Caco-2 (cell line): ENCODE data around the gene COL4A4. TPM values are rescaled to one million over a fixed set of nuclear protein-coding genes. Genes with fewer than 3 reads are reported as not detected.

Experiments used
- BruUV-seq: library from RNA; stranded (reverse); fragments of 400-500 nt; replicated peaks from 2 replicates; lab custom pipeline; 2021; lab: Mats Ljungman, UMichigan
- CTCF ChIA-PET: fragments of 300-600 bp; sonication (Branson Sonifier 250); formaldehyde crosslinking; loops from one replicate; lab custom pipeline; 2022; ENCODE audit warnings: antibody characterized with exemption; lab: Charles Lee
- POLR2A ChIA-PET: fragments of 300-600 bp; sonication (Branson Sonifier 250); formaldehyde crosslinking; loops from one replicate; lab custom pipeline; 2022; ENCODE audit warnings: antibody characterized with exemption; lab: Charles Lee
- DNase-seq, 2 experiments: peaks; one replicate each; pipeline versions ENCODE4 v3.0.0 to v3.0.0-alpha.2; 2020 to 2022
- H3K27me3 ChIP-seq: replicated peaks from 2 replicates; pipeline ENCODE4 v1.6.0; 2011; ENCODE audit warnings: low read length; ENCODE audit not compliant: control insufficient read depth, insufficient read depth
- H3K36me3 ChIP-seq: 2 replicates; pipeline ENCODE4 v1.5.1; 2011; ENCODE audit warnings: low read length; ENCODE audit not compliant: control insufficient read depth, insufficient read depth
- H3K4me1 ChIP-seq: fragments of 250-450 bp; sonication (Bioruptor Pico); 2 replicates; pipeline ENCODE4 v1.5.1; 2020; ENCODE audit warnings: mild to moderate bottlenecking
- H3K4me3 ChIP-seq: 2 replicates; pipeline ENCODE4 v1.5.1; 2011; ENCODE audit warnings: low read depth, mild to moderate bottlenecking, control low read depth, low read length
- H3K9me3 ChIP-seq: fragments of 250-450 bp; sonication (Bioruptor Pico); 2 replicates; pipeline ENCODE4 v1.5.1; 2020; ENCODE audit warnings: mild to moderate bottlenecking, moderate library complexity
- H3K27ac Mint-ChIP-seq: one replicate; pipeline ENCODE4 v1.8.0; 2022; ENCODE audit warnings: mixed read lengths; ENCODE audit not compliant: unreplicated experiment
- H3K27me3 Mint-ChIP-seq: one replicate; pipeline ENCODE4 v1.8.0; 2022; ENCODE audit warnings: mixed read lengths; ENCODE audit not compliant: insufficient read depth, unreplicated experiment
- H3K36me3 Mint-ChIP-seq: one replicate; pipeline ENCODE4 v1.8.0; 2022; ENCODE audit warnings: mild to moderate bottlenecking, mixed read lengths; ENCODE audit not compliant: insufficient read depth, unreplicated experiment
- H3K4me1 Mint-ChIP-seq: one replicate; pipeline ENCODE4 v1.8.0; 2022; ENCODE audit warnings: low read depth, mixed read lengths; ENCODE audit not compliant: unreplicated experiment
- H3K4me3 Mint-ChIP-seq: one replicate; pipeline ENCODE4 v1.8.0; 2022; ENCODE audit warnings: mild to moderate bottlenecking, moderate library complexity, mixed read lengths; ENCODE audit not compliant: unreplicated experiment
- H3K9me3 Mint-ChIP-seq: one replicate; pipeline ENCODE4 v1.8.0; 2022; ENCODE audit warnings: mixed read lengths; ENCODE audit not compliant: unreplicated experiment
- CTCF ChIP-seq, 2 experiments: fragments of 200-600 bp in 1 of 2; IDR thresholded peaks; 1 replicate in 1 of 2; 2 replicates in 1 of 2; pipeline versions ENCODE4 v1.5.1 to v1.8.0; 2011 to 2022; ENCODE audit warnings: antibody characterized with exemption in 1 of 2, control low read depth in 1 of 2, inconsistent platforms in 1 of 2, low read depth in 1 of 2, low read length in 1 of 2, mild to moderate bottlenecking in 1 of 2, moderate library complexity in 1 of 2; ENCODE audit not compliant: insufficient read depth in 1 of 2, severe bottlenecking in 1 of 2, unreplicated experiment in 1 of 2
- intact Hi-C: fragments of 100-400 bp; cut with micrococcal nuclease; formaldehyde crosslinking; loops from one replicate; pipeline ENCODE4 v1.10.0; 2022; ENCODE audit not compliant: unreplicated experiment
- total RNA-seq: library from RNA; stranded (reverse); gene quantifications from 2 replicates; pipeline ENCODE4 v1.2.3, GENCODE V29; 2022

COL4A4 gene
- total RNA-seq, 1 experiment from 2014 or later: 8.7 TPM

- no peaks in the 10 kb centered on the region for H3K9me3 ChIP-seq
- BruUV-seq: no TSS peak
- no peak for DNase-seq
- intact Hi-C loops: no loop called here
- Mint-ChIP-seq H3K4me3 (no peak overlapping the region), H3K4me1 (no peaks in the 10 kb centered on the region), H3K27me3 (no peaks in the 10 kb centered on the region), H3K27ac (no peak overlapping the region), H3K9me3 (no peaks in the 10 kb centered on the region), H3K36me3 (no peaks in the 10 kb centered on the region)
- CTCF ChIA-PET: no interaction called here
- no peaks in the 10 kb centered on the region for H3K36me3 ChIP-seq
- no peaks in the 10 kb centered on the region for H3K27me3 ChIP-seq
- no peak for TF ChIP-seq CTCF (IDR thresholded peaks at IDR 0.05; ENCODE audit: insufficient read depth in 1 of 2, low read depth in 1 of 2, low read length in 1 of 2, severe bottlenecking in 1 of 2, unreplicated experiment in 1 of 2)
- POLR2A ChIA-PET: no interaction called here
- H3K4me3 ChIP-seq: no peak overlapping the region
- no peaks in the 10 kb centered on the region for H3K4me1 ChIP-seq
Measured at GRCh38 chr2:227205701-227206100, 41.7 kb upstream of the COL4A4 start.

- Mint-ChIP-seq H3K36me3 (no peaks in the 10 kb centered on the region), H3K27ac (no peak overlapping the region), H3K4me3 (no peak overlapping the region), H3K27me3 (no peaks in the 10 kb centered on the region), H3K4me1 (no peaks in the 10 kb centered on the region), H3K9me3 (no peaks in the 10 kb centered on the region)
- DNase-seq: no peak
- intact Hi-C loops: no loop called here
- ChIA-PET POLR2A (interaction anchor here (0.5 kb wide), 1 partner anchor 727 kb away, joined by 3 read pairs; no protein-coding TSS in a partner anchor), CTCF (no interaction called here)
- no TSS peak for BruUV-seq
- Histone ChIP-seq H3K4me3 (no peak overlapping the region), H3K4me1 (no peaks in the 10 kb centered on the region), H3K27me3 (no peaks in the 10 kb centered on the region), H3K9me3 (no peaks in the 10 kb centered on the region), H3K36me3 (no peaks in the 10 kb centered on the region)
- no peak for TF ChIP-seq CTCF (IDR thresholded peaks at IDR 0.05; ENCODE audit: insufficient read depth in 1 of 2, low read depth in 1 of 2, low read length in 1 of 2, severe bottlenecking in 1 of 2, unreplicated experiment in 1 of 2)
Measured at GRCh38 chr2:227204452-227204851, 40.4 kb upstream of the COL4A4 start.

GRCh38 chr2:227201771-227202170 is 37.8 kb upstream of the COL4A4 start:
- TF ChIP-seq CTCF (IDR thresholded peaks at IDR 0.05; ENCODE audit: insufficient read depth in 1 of 2, low read depth in 1 of 2, low read length in 1 of 2, severe bottlenecking in 1 of 2, unreplicated experiment in 1 of 2): no peak
- POLR2A ChIA-PET: no interaction called here
- Mint-ChIP-seq H3K9me3 (no peaks in the 10 kb centered on the region), H3K36me3 (no peaks in the 10 kb centered on the region), H3K27ac (no peak overlapping the region), H3K4me3 (no peak overlapping the region), H3K27me3 (no peaks in the 10 kb centered on the region), H3K4me1 (no peaks in the 10 kb centered on the region)
- Histone ChIP-seq H3K27me3 (no peaks in the 10 kb centered on the region), H3K4me1 (no peaks in the 10 kb centered on the region), H3K4me3 (no peak overlapping the region), H3K9me3 (no peaks in the 10 kb centered on the region), H3K36me3 (no peaks in the 10 kb centered on the region)
- CTCF ChIA-PET: no interaction called here
- no TSS peak for BruUV-seq
- DNase-seq: no peak
- intact Hi-C loops: no loop called here
